IMR-90 (cell line): Measurements from ENCODE around the gene LRRC9. TPM values are rescaled to one million over a fixed set of nuclear protein-coding genes. Genes with fewer than 3 reads are reported as not detected.
A peak's percentile ranks its signal among the peaks of the same experiment; 100 is the strongest.

Experiments
- ATAC-seq: fragments of 200-7000 bp; cut with Tn5 transposase; 2 replicates; pipeline ENCODE4 v1.9.1; 2020; ENCODE audit warnings: low read depth, mild to moderate bottlenecking, moderate library complexity
- BruUV-seq: library from RNA; stranded (reverse); fragments of 400-500 nt; replicated peaks from 2 replicates; lab custom pipeline; 2021; lab: Mats Ljungman, UMichigan
- CTCF ChIA-PET: fragments of 300-600 bp; formaldehyde crosslinking; extraction: SDS; loops from one replicate; lab custom pipeline; 2021; ENCODE audit warnings: antibody characterized with exemption; lab: Yijun Ruan, JAX
- POLR2A ChIA-PET: fragments of 300-600 bp; sonication (Branson Sonifier 250); formaldehyde crosslinking; loops from one replicate; lab custom pipeline; 2022; ENCODE audit warnings: antibody characterized with exemption; ENCODE audit not compliant: unreplicated experiment; lab: Charles Lee
- DNase-seq: peaks from one replicate; pipeline ENCODE4 v3.0.0; 2013
- H2AFZ ChIP-seq: replicated peaks from 2 replicates; pipeline ENCODE3; 2013; ENCODE audit warnings: low read length, mild to moderate bottlenecking; ENCODE audit not compliant: poor library complexity
- H2AK5ac ChIP-seq: 2 replicates; pipeline ENCODE4 v1.6.1; 2013; ENCODE audit warnings: low read depth, low read length, inconsistent platforms
- H2AK9ac ChIP-seq: replicated peaks from 2 replicates; pipeline ENCODE3; 2013; ENCODE audit warnings: mild to moderate bottlenecking, low read depth, low read length, moderate library complexity; ENCODE audit not compliant: poor library complexity
- H2BK120ac ChIP-seq: 2 replicates; pipeline ENCODE4 v1.6.1; 2013; ENCODE audit warnings: low read depth, low read length, inconsistent platforms
- H2BK15ac ChIP-seq: 3 replicates; pipeline ENCODE4 v1.6.1; 2013; ENCODE audit warnings: low read depth, low read length, inconsistent platforms
- H2BK20ac ChIP-seq: 2 replicates; pipeline ENCODE4 v1.6.1; 2013; ENCODE audit warnings: low read depth, mild to moderate bottlenecking, inconsistent platforms, low read length, moderate library complexity
- H2BK5ac ChIP-seq: 2 replicates; pipeline ENCODE4 v1.6.1; 2013; ENCODE audit warnings: mild to moderate bottlenecking, low read depth, low read length, inconsistent platforms; ENCODE audit not compliant: poor library complexity, severe bottlenecking
- H3K14ac ChIP-seq: replicated peaks from 2 replicates; pipeline ENCODE4 v1.6.1; 2013; ENCODE audit warnings: low read depth, low read length, inconsistent platforms
- H3K18ac ChIP-seq: 2 replicates; pipeline ENCODE4 v1.6.1; 2013; ENCODE audit warnings: low read depth, low read length, control low read depth
- H3K23ac ChIP-seq: 2 replicates; pipeline ENCODE4 v1.6.1; 2013; ENCODE audit warnings: low read depth, low read length, inconsistent platforms
- H3K27ac ChIP-seq: 2 replicates; pipeline ENCODE4 v1.5.1; 2013; ENCODE audit warnings: mild to moderate bottlenecking, control low read depth, low read length; ENCODE audit not compliant: insufficient read depth
- H3K27me3 ChIP-seq: 2 replicates; pipeline ENCODE4 v1.6.1; 2013; ENCODE audit warnings: low read length; ENCODE audit not compliant: control insufficient read depth, insufficient read depth
- H3K36me3 ChIP-seq: 2 replicates; pipeline ENCODE4 v1.6.1; 2013; ENCODE audit warnings: low read length, mixed read lengths; ENCODE audit not compliant: control insufficient read depth, insufficient read depth
- H3K4ac ChIP-seq: 2 replicates; pipeline ENCODE4 v1.6.1; 2013; ENCODE audit warnings: low read depth, low read length, inconsistent platforms
- H3K4me1 ChIP-seq: 2 replicates; pipeline ENCODE4 v1.6.1; 2013; ENCODE audit warnings: low read length, mixed read lengths; ENCODE audit not compliant: control insufficient read depth, insufficient read depth
- H3K4me2 ChIP-seq: 2 replicates; pipeline ENCODE4 v1.6.1; 2013; ENCODE audit warnings: low read depth, mild to moderate bottlenecking, control low read depth, low read length, moderate library complexity
- H3K4me3 ChIP-seq: 2 replicates; pipeline ENCODE4 v1.5.1; 2013; ENCODE audit warnings: low read depth, mild to moderate bottlenecking, control low read depth, low read length, moderate library complexity; ENCODE audit not compliant: insufficient read depth
- H3K56ac ChIP-seq: 2 replicates; pipeline ENCODE4 v1.6.1; 2013; ENCODE audit warnings: low read length, inconsistent platforms; ENCODE audit not compliant: insufficient read depth; ENCODE audit errors: extremely low read depth
- H3K79me1 ChIP-seq, 2 experiments: 2 replicates each; pipeline ENCODE4 v1.6.1; 2013; ENCODE audit warnings: low read length in 2 of 2, inconsistent platforms in 1 of 2, low read depth in 1 of 2
- H3K9ac ChIP-seq: 2 replicates; pipeline ENCODE4 v1.6.1; 2013; ENCODE audit warnings: low read depth, low read length, control low read depth
- H3K9me1 ChIP-seq: 2 replicates; pipeline ENCODE4 v1.6.1; 2013; ENCODE audit warnings: low read length, inconsistent platforms; ENCODE audit not compliant: insufficient read depth
- H3K9me3 ChIP-seq: 2 replicates; pipeline ENCODE4 v1.6.1; 2013; ENCODE audit warnings: low read length; ENCODE audit not compliant: control insufficient read depth, insufficient read depth
- H4K20me1 ChIP-seq: 2 replicates; pipeline ENCODE4 v1.6.1; 2013; ENCODE audit warnings: low read length, inconsistent platforms; ENCODE audit not compliant: insufficient read depth
- H4K5ac ChIP-seq: 2 replicates; pipeline ENCODE4 v1.6.1; 2013; ENCODE audit warnings: mild to moderate bottlenecking, low read depth, low read length, control low read depth
- H4K8ac ChIP-seq, 2 experiments: 2 replicates each; pipeline ENCODE4 v1.6.1; 2013; ENCODE audit warnings: low read depth in 2 of 2, low read length in 2 of 2, control low read depth in 1 of 2, inconsistent platforms in 1 of 2
- H4K91ac ChIP-seq: 2 replicates; pipeline ENCODE4 v1.6.1; 2013; ENCODE audit warnings: low read depth, low read length, inconsistent platforms; ENCODE audit not compliant: insufficient read depth
- BHLHE40 ChIP-seq: fragments of 150-350 bp; IDR thresholded peaks from 2 replicates; pipeline ENCODE4 v1.6.1; 2016; ENCODE audit warnings: mild to moderate bottlenecking, low read depth, low read length
- MAZ ChIP-seq: IDR thresholded peaks from 2 replicates; pipeline ENCODE4 v1.6.1; 2012; ENCODE audit warnings: low read depth, mild to moderate bottlenecking, low read length, improper control_type of control experiment, moderate library complexity, borderline replicate concordance
- WGBS, 2 experiments: methylation state at CpG; one replicate each; pipeline versions ENCODE4 v1.1.5 to v1.1.7; 2013; ENCODE audit warnings: missing lambda C conversion rate in 2 of 2; ENCODE audit not compliant: insufficient read length in 1 of 2; ENCODE audit errors: extremely low coverage in 2 of 2; 5-methylcytosine and 5-hydroxymethylcytosine counted together
- dilution Hi-C: fragments of 300-500 bp; cut with HindIII; formaldehyde crosslinking; loops from one replicate; pipeline ENCODE4 v1.14.3; 2018; ENCODE audit warnings: low sequenced_read_pairs; ENCODE audit not compliant: unreplicated experiment
- in situ Hi-C: fragments of 300-500 bp; cut with MboI; formaldehyde crosslinking; loops from 3 replicates; pipeline ENCODE4 v1.14.3; 2019; ENCODE audit warnings: low sequenced_read_pairs, inconsistent platforms, mixed read lengths
- intact Hi-C: fragments of 100-400 bp; cut with micrococcal nuclease; formaldehyde crosslinking; loops from 2 replicates; pipeline ENCODE4 v1.10.0; 2022
- polyA plus RNA-seq, 3 experiments: library from polyadenylated mRNA; depleted of rRNA; stranded (reverse); fragments of >200 nt; gene quantifications; 2 replicates each; pipeline ENCODE4 v1.2.3, GENCODE V29; 2012; ENCODE audit warnings: low replicate concordance in 1 of 3
- total RNA-seq: library from RNA; depleted of rRNA; stranded (reverse); fragments of >200 nt; gene quantifications from 2 replicates; pipeline ENCODE4 v1.2.3, GENCODE V29; 2012

LRRC9 gene
- total and polyA plus RNA-seq, 2 of the 4 experiments (the other 2 are of a cell fraction) = not detected

DNA sequence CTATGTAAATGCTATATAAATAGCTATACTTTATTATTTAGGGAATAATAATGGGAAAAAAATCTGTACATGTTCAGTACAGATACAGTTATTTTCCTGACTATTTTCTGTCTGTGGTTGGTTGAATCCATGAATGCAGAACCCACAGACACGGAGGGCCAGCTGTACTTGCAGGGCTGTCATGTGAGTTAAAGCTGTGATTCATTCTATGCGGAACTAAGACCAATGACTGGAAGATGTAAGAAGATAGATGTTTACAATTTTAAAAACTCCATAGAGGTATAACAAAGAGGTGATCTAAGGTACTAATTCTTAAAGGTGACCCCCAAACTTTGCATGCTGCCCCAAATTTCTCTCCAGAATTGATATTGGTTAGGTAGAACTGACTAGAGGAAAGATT, 186.4 kb downstream of the LRRC9 start:
- H2BK5ac ChIP-seq = no peak overlapping the region
- no peak overlapping the region for H3K4me2 ChIP-seq
- ATAC-seq (peak; percentile 66), DNase-seq (peak; percentile 76)
- no peaks in the 10 kb centered on the region for H3K27me3 ChIP-seq
- no peak overlapping the region for H3K27ac ChIP-seq
- in situ Hi-C loops (no loop called here), intact Hi-C loops (no loop called here), dilution Hi-C loops (no loop called here)
- ChIA-PET POLR2A (no interaction called here), CTCF (no interaction called here)
- no peak overlapping the region for H2AFZ ChIP-seq
- no peak overlapping the region for H3K18ac ChIP-seq
- peaks cover 7% of the 10 kb centered on the region for H3K36me3 ChIP-seq
- no TSS peak for BruUV-seq
- H2BK20ac ChIP-seq = no peak overlapping the region
- no peak overlapping the region for H3K4ac ChIP-seq
- no peak overlapping the region for H2AK9ac ChIP-seq
- no peak overlapping the region for H3K9ac ChIP-seq
- peak; percentile 28; the same call in 1 of the 2 replicates for TF ChIP-seq BHLHE40
- no peak for TF ChIP-seq MAZ
- H3K4me3 ChIP-seq = no peak overlapping the region
- H2BK15ac ChIP-seq = no peak overlapping the region
- no peak overlapping the region for H2BK120ac ChIP-seq
- H3K23ac ChIP-seq = no peak overlapping the region
- peaks cover 4% of the 10 kb centered on the region; the same call in 1 of the 2 replicates for H3K4me1 ChIP-seq
- peaks cover 25 to 64% of the 10 kb centered on the region in 2 experiments for H3K79me1 ChIP-seq
- H3K9me1 ChIP-seq = peaks cover 4% of the 10 kb centered on the region
- H4K8ac ChIP-seq = no peak overlapping the region
- no peak overlapping the region for H2AK5ac ChIP-seq
- H4K5ac ChIP-seq = no peak overlapping the region
- no peak overlapping the region for H3K56ac ChIP-seq
- no peaks in the 10 kb centered on the region for H3K9me3 ChIP-seq
- H3K14ac ChIP-seq = no peak overlapping the region
- H4K20me1 ChIP-seq = peaks cover 38% of the 10 kb centered on the region
- H4K91ac ChIP-seq = no peak overlapping the region
- WGBS, 2 experiments = no CpG with 5 or more reads among the region's 2 CpGs
